Measurements from ENCODE around the gene CLIC4. TPM values are rescaled to one million over a fixed set of nuclear protein-coding genes. Genes with fewer than 3 reads are reported as not detected.

Gene CLIC4
- total and polyA plus RNA-seq, 9 of the 15 experiments (the other 6 are each of a cell fraction or from before 2014, with no cell fraction given), result 16.0 to 67.5 (median 38.4) TPM

DNA sequence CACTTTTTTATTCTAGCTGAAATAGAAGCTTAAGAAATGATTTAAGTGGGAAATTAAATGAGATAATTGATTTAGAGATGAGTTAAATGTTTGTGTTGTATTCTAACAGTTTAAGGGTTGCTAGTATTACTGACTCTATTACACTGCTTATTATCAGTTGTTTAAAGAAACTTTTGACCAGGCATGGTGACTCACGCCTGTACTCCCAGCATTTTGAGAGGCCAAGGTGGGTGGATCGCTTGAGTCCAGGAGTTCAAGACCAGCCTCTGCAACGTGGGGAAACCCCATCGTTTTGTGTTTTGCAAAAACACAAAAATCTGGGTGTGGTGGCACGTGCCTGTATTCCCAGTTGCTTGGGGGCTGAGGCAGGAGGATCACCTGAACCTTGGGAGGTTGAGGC is 14.2 kb downstream of the CLIC4 start:
- no peaks in the 10 kb centered on the region for H3K9me3 ChIP-seq (replicated peaks; ENCODE audit: control insufficient read depth, insufficient read depth, low read depth, low read length)
- DNase-seq (ENCODE audit: extremely low read depth in 1 of 4, low spot score in 3 of 4) (no peak), FAIRE-seq (no peak), ATAC-seq (no peak)
- H3K4me2 ChIP-seq (ENCODE audit: insufficient read depth, low read length), result no peak overlapping the region
- H3K4me3 ChIP-seq, result no peak overlapping the region
- H2AFZ ChIP-seq (ENCODE audit: low read depth, low read length), result no peak overlapping the region
- H3K4me1 ChIP-seq (replicated peaks in 1 of 2; ENCODE audit: control insufficient read depth in 2 of 2, insufficient read depth in 2 of 2, low read length in 2 of 2), result peaks cover 16 to 33% of the 10 kb centered on the region in 2 experiments; a peak in 4 of 5 replicates
- 0 out of 2 replicates have a peak, but pooled peaks cover 4% of the 10 kb centered on the region for H4K20me1 ChIP-seq (replicated peaks; ENCODE audit: control insufficient read depth, insufficient read depth, low read length)
- in situ Hi-C loops (cut with MboI), result no loop called here
- CTCF ChIA-PET (ENCODE audit: low intra/inter-chr PET ratio), result no interaction called here
- 47% methylated on average over 5 of the region's 5 CpGs for WGBS (ENCODE audit: insufficient coverage, low coverage, missing lambda C conversion rate)
- H3K27ac ChIP-seq (ENCODE audit: extremely low read depth, low read depth, low read length), result no peak overlapping the region
- no peak overlapping the region for H3K9ac ChIP-seq (ENCODE audit: insufficient read depth in 1 of 2, low read depth in 2 of 2, low read length in 2 of 2)
- H3K36me3 ChIP-seq (ENCODE audit: control insufficient read depth, insufficient read depth, low read length), result no peaks in the 10 kb centered on the region
- POLR2A ChIA-PET, result interaction anchor here (0.7 to 1.0 kb wide), 2 partner anchors 10 to 765 kb away, joined by 3 to 6 read pairs; no protein-coding TSS in a partner anchor
- no TSS peak for BruUV-seq (replicated peaks)
- no peaks in the 10 kb centered on the region for H3K27me3 ChIP-seq (ENCODE audit: control insufficient read depth in 2 of 2, insufficient read depth in 2 of 2, low read length in 2 of 2)
- peaks cover 67% of the 10 kb centered on the region for H3K79me2 ChIP-seq (ENCODE audit: control insufficient read depth, insufficient read depth, low read length)
- no peaks in the 10 kb centered on the region for H3K9me1 ChIP-seq (ENCODE audit: control insufficient read depth, insufficient read depth, low read length)
- intact Hi-C loops (cut with micrococcal nuclease), result no loop called here
- TF ChIP-seq, protein P1, sequence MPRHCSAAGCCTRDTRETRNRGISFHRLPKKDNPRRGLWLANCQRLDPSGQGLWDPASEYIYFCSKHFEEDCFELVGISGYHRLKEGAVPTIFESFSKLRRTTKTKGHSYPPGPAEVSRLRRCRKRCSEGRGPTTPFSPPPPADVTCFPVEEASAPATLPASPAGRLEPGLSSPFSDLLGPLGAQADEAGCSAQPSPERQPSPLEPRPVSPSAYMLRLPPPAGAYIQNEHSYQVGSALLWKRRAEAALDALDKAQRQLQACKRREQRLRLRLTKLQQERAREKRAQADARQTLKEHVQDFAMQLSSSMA (CRISPR knock-in tag; IDR thresholded peaks at IDR 0.05), result no peak
- TF ChIP-seq MCM7 (IDR thresholded peaks at IDR 0.05) (no peak), SREBF2 (CRISPR knock-in tag; IDR thresholded peaks at IDR 0.05) (no peak), NCOA6 (IDR thresholded peaks at IDR 0.05) (no peak), FOSL1 (tag; conservative IDR thresholded peaks at IDR 0.05) (peak; percentile 70), PYGO2 (tag; IDR thresholded peaks at IDR 0.05) (no peak), EWSR1 (IDR thresholded peaks at IDR 0.05; ENCODE audit: borderline replicate concordance, low read depth, partially characterized antibody) (no peak), POLR2H (tag; IDR thresholded peaks at IDR 0.05; ENCODE audit: low read depth) (no peak), HDGF (IDR thresholded peaks at IDR 0.05) (no peak)
- TF ChIP-seq, protein P2, sequence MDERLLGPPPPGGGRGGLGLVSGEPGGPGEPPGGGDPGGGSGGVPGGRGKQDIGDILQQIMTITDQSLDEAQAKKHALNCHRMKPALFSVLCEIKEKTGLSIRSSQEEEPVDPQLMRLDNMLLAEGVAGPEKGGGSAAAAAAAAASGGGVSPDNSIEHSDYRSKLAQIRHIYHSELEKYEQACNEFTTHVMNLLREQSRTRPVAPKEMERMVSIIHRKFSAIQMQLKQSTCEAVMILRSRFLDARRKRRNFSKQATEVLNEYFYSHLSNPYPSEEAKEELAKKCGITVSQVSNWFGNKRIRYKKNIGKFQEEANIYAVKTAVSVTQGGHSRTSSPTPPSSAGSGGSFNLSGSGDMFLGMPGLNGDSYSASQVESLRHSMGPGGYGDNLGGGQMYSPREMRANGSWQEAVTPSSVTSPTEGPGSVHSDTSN (CRISPR knock-in tag; IDR thresholded peaks at IDR 0.05; ENCODE audit: low read depth), result no peak
- TF ChIP-seq, protein P2 (tag; conservative IDR thresholded peaks at IDR 0.05; ENCODE audit: low read depth), result no peak
- TF ChIP-seq, protein P3, sequence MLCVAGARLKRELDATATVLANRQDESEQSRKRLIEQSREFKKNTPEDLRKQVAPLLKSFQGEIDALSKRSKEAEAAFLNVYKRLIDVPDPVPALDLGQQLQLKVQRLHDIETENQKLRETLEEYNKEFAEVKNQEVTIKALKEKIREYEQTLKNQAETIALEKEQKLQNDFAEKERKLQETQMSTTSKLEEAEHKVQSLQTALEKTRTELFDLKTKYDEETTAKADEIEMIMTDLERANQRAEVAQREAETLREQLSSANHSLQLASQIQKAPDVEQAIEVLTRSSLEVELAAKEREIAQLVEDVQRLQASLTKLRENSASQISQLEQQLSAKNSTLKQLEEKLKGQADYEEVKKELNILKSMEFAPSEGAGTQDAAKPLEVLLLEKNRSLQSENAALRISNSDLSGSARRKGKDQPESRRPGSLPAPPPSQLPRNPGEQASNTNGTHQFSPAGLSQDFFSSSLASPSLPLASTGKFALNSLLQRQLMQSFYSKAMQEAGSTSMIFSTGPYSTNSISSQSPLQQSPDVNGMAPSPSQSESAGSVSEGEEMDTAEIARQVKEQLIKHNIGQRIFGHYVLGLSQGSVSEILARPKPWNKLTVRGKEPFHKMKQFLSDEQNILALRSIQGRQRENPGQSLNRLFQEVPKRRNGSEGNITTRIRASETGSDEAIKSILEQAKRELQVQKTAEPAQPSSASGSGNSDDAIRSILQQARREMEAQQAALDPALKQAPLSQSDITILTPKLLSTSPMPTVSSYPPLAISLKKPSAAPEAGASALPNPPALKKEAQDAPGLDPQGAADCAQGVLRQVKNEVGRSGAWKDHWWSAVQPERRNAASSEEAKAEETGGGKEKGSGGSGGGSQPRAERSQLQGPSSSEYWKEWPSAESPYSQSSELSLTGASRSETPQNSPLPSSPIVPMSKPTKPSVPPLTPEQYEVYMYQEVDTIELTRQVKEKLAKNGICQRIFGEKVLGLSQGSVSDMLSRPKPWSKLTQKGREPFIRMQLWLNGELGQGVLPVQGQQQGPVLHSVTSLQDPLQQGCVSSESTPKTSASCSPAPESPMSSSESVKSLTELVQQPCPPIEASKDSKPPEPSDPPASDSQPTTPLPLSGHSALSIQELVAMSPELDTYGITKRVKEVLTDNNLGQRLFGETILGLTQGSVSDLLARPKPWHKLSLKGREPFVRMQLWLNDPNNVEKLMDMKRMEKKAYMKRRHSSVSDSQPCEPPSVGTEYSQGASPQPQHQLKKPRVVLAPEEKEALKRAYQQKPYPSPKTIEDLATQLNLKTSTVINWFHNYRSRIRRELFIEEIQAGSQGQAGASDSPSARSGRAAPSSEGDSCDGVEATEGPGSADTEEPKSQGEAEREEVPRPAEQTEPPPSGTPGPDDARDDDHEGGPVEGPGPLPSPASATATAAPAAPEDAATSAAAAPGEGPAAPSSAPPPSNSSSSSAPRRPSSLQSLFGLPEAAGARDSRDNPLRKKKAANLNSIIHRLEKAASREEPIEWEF (CRISPR knock-in tag; IDR thresholded peaks at IDR 0.05), result no peak
- TF ChIP-seq, protein P4, sequence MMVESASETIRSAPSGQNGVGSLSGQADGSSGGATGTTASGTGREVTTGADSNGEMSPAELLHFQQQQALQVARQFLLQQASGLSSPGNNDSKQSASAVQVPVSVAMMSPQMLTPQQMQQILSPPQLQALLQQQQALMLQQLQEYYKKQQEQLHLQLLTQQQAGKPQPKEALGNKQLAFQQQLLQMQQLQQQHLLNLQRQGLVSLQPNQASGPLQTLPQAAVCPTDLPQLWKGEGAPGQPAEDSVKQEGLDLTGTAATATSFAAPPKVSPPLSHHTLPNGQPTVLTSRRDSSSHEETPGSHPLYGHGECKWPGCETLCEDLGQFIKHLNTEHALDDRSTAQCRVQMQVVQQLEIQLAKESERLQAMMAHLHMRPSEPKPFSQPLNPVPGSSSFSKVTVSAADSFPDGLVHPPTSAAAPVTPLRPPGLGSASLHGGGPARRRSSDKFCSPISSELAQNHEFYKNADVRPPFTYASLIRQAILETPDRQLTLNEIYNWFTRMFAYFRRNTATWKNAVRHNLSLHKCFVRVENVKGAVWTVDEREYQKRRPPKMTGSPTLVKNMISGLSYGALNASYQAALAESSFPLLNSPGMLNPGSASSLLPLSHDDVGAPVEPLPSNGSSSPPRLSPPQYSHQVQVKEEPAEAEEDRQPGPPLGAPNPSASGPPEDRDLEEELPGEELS (CRISPR knock-in tag; IDR thresholded peaks at IDR 0.05; ENCODE audit: borderline replicate concordance), result no peak

Measured in K562 (cell line).